Astrocyte (in vitro differentiated cells and primary cell): ENCODE measurements around the gene ASIC4.

Experiments used
- EZH2 ChIP-seq: IDR thresholded peaks from 2 replicates; pipeline ENCODE4 v1.6.1; 2012; ENCODE audit warnings: mild to moderate bottlenecking, low read length, inconsistent platforms; ENCODE audit not compliant: insufficient read depth
- TF ChIP-seq, protein P1 (sequence below): IDR thresholded peaks from 2 replicates; pipeline ENCODE4 v1.5.1; 2011; ENCODE audit warnings: low read depth, mild to moderate bottlenecking, inconsistent platforms, low read length, moderate library complexity; ENCODE audit not compliant: insufficient read depth

DNA sequence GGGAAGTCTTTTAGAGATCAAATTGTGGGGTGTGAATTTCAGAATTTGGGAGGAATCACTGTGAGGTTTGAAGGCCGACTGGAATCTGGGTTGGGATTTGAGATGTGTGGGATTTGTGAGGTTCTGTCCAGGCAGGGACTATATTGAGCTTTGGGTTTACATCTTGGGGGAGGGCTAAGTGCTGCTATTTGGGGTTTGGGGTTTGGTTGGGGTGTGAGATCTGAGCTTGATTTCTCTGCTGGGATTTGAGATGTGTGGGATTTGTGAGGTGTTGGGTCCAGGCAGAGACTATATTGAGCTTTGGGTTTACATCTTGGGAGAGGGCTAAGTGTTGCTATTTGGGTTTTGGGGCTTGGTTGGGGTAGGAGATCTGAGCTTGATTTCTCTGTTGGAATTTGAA, 14.7 kb upstream of the ASIC4 start:
- TF ChIP-seq, protein P1, sequence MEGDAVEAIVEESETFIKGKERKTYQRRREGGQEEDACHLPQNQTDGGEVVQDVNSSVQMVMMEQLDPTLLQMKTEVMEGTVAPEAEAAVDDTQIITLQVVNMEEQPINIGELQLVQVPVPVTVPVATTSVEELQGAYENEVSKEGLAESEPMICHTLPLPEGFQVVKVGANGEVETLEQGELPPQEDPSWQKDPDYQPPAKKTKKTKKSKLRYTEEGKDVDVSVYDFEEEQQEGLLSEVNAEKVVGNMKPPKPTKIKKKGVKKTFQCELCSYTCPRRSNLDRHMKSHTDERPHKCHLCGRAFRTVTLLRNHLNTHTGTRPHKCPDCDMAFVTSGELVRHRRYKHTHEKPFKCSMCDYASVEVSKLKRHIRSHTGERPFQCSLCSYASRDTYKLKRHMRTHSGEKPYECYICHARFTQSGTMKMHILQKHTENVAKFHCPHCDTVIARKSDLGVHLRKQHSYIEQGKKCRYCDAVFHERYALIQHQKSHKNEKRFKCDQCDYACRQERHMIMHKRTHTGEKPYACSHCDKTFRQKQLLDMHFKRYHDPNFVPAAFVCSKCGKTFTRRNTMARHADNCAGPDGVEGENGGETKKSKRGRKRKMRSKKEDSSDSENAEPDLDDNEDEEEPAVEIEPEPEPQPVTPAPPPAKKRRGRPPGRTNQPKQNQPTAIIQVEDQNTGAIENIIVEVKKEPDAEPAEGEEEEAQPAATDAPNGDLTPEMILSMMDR = no peak
- TF ChIP-seq EZH2 = no peak
